GM11168 (cell line): ENCODE data around the gene SPTLC2.
"Not testable (repeated sequence)": the region's sequence is repeated elsewhere in the genome, so short reads cannot be mapped to it uniquely, and the experiment has no call there.

ENCODE experiments used
- in situ Hi-C: fragments of 300-500 bp; cut with MboI; formaldehyde crosslinking; loops from one replicate; pipeline ENCODE4 v1.12.0; 2022; ENCODE audit warnings: low sequenced_read_pairs; ENCODE audit not compliant: unreplicated experiment

SPTLC2 gene

GRCh38 chr14:77556946-77557345, 59.5 kb downstream of the SPTLC2 start:
- in situ Hi-C loops = no loop called here

DNA sequence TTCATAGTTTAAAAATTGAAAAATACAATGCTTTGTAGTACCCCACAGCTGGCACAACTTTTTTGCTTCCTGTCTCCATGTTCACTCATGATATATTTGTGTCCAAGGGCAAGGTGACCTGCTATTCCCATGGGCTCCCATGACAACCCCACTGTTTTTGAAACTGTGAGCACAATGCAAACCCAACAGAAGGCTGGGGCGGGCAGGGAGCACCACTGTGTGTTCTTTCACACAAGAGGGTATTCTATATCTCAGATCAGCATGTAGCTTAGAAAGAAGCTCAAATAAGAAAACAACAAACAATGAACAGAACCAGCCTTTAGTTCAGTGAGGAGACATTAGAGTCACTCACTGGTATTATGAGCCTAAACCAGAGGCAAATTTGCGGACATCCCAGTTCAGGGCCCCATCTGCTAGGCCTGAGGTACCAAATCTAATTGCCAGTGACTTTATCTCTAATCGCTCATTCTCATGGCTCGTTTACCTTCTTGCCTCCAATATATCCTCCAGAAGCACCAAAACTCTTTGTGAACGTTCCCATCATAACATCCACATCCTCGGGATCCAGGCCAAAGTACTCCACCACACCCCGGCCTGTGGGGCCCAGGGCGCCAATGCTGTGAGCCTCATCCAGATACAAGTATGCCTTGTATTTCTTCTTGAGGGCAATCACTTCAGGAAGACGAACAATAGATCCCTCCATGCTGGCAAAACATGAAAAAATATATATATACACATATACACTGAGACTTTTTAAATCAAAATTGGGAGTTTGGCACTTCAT, 61.4 kb downstream of the SPTLC2 start:
- in situ Hi-C loops = no loop called here

GRCh38 chr14:77554207-77554606, 62.2 kb downstream of the SPTLC2 start:
- in situ Hi-C loops = no loop called here

- in situ Hi-C loops = loop anchor here (5.0 kb wide), 1 partner anchor 87 kb away; no protein-coding TSS in a partner anchor
Observed at GRCh38 chr14:77549451-77549850, 67.0 kb downstream of the SPTLC2 start.

DNA sequence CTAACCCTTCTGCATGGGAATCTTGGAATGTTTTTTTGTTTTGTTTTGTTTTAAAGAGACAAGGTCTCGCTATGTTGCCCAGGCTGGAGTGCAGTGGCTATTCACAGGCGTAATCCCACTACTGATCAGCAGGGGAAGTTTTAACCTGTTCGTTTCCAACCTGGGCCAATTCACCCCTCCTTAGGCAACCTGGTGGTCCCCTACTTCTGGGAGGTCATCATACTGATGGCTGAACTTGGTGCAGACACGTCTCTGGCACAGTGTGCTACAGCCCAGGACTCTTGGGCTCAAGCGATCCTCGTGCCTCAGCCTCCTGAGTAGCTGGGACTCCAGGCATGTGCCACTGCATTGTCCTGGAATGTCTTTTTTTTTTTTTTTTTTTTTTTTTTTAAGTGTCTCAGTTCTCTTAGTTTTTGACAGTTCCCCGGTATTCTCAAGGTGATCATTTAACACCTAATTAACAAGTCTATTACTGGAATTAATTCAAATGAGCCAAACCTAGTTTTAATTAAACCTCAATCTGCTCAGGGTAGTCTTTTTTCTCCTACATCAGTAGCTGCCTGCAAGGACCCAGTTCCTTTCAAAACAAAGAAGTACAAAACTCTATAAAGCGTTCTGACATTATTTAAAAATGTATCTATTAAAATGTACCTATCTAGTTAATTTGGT, 68.8 kb downstream of the SPTLC2 start:
- in situ Hi-C loops = loop anchor here (5.0 kb wide), 1 partner anchor 85 kb away; no protein-coding TSS in a partner anchor

- in situ Hi-C loops = loop anchor here (5.0 kb wide), 1 partner anchor 83 kb away; no protein-coding TSS in a partner anchor
Observed at GRCh38 chr14:77545171-77545570, 71.3 kb downstream of the SPTLC2 start.

DNA sequence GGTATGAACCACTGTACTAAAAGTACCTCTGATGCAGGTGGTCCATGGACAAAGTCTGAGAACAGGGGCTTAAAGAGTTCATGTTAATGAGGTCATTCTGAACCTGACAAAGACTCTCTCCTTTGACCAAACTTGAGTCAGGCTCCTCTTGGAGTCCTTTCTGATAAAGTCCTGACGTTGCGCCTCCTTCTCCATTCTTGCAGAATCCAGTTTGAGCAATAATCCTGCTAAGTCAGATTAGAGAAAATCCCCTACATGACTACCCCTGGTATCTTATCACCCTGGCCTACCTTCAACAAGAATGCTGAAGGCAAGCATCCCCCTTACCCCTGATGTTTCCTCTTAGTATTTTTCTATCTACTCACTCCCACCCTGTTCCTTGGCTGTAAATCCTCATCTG, 71.9 kb downstream of the SPTLC2 start:
- in situ Hi-C loops = no loop called here

- in situ Hi-C loops = no loop called here
Observed at GRCh38 chr14:77543637-77544334, 72.7 kb downstream of the SPTLC2 start.

DNA sequence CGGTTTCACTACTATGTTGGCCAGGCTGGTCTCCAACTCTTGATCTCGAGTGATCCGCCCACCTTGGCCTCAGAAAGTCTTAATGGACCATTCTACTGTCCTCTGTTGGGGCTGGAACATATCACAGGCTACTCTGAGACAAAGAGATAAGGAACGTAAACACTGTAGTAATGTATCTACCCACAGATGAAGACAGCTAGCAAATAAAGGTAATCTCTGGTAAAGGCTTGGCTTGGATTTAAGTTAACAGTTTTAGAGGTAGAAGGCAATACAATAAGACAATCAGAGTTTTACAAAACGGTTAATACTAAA, 73.2 kb downstream of the SPTLC2 start:
- in situ Hi-C loops = no loop called here

DNA sequence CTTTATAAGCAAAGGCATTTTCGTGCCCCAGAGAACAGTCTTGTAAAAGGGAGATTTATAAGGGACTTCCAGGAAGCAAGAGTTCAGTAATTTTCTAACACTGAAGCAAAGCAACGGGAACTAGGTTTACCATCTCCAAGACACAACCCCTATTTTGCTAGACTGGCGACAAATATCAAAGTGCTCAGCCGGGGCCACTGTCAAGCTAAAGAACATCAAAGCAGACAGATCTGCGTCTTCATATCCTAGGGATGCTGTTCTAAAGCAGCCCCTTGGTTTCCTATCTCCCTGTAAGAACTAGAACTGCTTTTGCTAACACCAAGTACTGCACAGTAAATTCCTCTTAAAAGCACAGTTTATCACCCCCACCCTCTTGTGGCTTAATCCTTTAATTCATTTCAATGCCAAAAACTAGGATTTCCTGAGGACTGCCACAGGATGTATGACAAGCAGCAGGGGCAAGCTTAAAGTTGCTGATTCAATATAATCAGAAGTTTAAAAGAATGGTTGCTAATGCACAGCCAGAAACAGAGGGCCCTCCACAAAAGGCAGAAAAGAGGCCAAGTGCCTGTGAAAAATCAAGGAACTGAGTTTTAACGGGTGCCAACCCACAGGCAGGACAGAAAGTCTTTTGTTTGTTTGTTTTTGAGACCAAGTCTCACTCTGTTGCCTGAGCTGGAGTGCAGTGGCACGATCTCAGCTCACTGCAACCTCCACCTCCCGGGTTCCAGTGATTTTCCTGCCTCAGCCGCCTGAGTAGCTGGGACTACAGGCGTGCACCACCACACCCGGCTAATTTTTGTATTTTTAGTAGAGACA, 73.8 kb downstream of the SPTLC2 start:
- in situ Hi-C loops = no loop called here

- in situ Hi-C loops = no loop called here
Observed at GRCh38 chr14:77541905-77542304, 74.5 kb downstream of the SPTLC2 start.

GRCh38 chr14:77536951-77537350, 79.5 kb downstream of the SPTLC2 start:
- in situ Hi-C loops = not testable (repeated sequence)

- in situ Hi-C loops = no loop called here
Observed at GRCh38 chr14:77531071-77531470, 85.4 kb downstream of the SPTLC2 start.

GRCh38 chr14:77529963-77530362, 86.5 kb downstream of the SPTLC2 start:
- in situ Hi-C loops = no loop called here

GRCh38 chr14:77529213-77529612, 87.2 kb downstream of the SPTLC2 start:
- in situ Hi-C loops = no loop called here

DNA sequence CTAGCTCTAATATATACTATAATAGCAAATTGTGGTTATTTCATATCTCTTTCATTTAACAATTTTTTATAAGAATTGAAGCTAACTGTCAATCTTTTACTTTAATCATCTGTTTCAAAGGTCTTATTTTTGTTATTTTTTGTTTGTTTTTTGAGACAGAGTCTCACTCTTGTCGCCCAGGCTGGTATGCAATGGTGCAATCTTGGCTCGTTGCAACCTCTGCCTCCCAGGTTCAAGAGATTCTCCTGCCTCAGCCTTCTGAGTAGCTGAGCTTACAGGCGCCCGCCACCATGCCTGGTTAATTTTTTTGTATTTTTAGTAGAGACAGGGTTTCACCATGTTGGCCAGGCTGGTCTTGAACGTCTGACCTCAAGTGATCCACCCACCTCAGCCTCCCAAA, 87.7 kb downstream of the SPTLC2 start:
- in situ Hi-C loops = not testable (repeated sequence)

GRCh38 chr14:77526266-77526665, 90.2 kb downstream of the SPTLC2 start:
- in situ Hi-C loops = no loop called here

DNA sequence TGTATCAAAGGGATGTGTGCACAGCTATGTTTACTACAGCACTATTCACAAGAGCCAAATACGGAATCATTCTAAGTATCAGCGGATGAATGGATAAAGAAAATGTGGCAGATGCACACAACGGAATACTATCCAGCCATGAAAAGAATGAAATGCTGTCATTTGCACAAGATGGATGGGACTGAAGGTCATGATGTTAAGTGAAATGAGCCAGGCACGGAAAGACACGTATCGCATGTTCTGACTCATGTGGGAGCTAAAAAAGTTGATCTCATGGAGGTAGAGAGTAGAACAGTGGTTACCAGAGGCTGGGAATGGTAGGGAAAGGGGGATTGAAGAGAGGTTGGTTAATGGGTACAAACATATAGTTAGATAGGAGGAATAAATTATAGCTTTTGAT, 91.9 kb downstream of the SPTLC2 start:
- in situ Hi-C loops = no loop called here

GRCh38 chr14:77523109-77523508, 93.3 kb downstream of the SPTLC2 start:
- in situ Hi-C loops = no loop called here

DNA sequence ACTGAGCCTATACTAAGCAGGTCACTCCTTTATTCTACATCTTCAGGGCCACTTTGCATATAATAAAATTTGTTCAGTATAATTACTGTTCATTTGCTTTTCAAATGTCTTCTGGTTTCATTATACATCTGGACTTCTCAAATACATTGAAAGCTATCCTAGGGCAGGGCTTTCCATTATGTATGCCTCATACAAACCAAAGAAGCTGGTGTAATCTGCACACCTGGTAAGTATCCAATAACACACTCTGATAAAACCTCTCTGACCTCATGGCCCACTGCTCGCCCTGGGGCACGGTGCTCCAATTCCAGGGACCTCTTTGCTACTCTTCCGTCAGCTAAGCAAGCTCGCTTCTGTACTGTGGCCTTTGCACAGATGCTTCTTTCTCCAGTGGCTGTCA, 95.9 kb downstream of the SPTLC2 start:
- in situ Hi-C loops = no loop called here
